HTR-8/SVneo (cell line): ENCODE results near the gene ENOSF1.
"Not testable (repeated sequence)": the region's sequence is repeated elsewhere in the genome, so short reads cannot be mapped to it uniquely, and the experiment has no call there.

ENCODE experiments used
- DNase-seq: peaks from one replicate; pipeline ENCODE4 v3.0.0; 2011; ENCODE audit warnings: low spot score, mixed read lengths; ENCODE audit not compliant: insufficient read length
- FAIRE-seq: peaks from 2 replicates; lab custom pipeline; 2011; peaks lifted over from hg19 to GRCh38; lab: Jason Lieb, UNC

ENOSF1 gene

DNA sequence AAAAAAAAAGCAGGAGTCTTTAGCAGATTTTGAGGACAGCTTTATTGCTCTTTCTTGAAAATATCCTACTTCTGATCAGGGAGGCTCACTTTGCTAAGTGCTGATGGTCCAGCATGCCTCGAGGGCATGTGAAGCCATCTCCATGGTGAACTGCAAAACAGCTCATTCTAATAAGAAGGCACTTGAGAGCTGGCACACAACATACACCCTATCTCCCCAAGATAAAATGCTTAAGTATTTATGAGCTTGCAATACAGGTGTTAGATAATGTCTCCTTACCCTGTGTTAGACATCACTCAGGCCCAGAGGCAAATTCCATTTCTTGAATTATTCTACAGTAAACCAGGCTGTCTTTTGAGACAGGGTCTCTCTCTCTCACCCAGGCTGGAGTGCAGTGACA lies 2.7 kb downstream of the ENOSF1 start:
- no peak for FAIRE-seq
- no peak for DNase-seq

GRCh38 chr18:708096-708495 lies 4.3 kb downstream of the ENOSF1 start:
- no peak for FAIRE-seq
- no peak for DNase-seq

DNA sequence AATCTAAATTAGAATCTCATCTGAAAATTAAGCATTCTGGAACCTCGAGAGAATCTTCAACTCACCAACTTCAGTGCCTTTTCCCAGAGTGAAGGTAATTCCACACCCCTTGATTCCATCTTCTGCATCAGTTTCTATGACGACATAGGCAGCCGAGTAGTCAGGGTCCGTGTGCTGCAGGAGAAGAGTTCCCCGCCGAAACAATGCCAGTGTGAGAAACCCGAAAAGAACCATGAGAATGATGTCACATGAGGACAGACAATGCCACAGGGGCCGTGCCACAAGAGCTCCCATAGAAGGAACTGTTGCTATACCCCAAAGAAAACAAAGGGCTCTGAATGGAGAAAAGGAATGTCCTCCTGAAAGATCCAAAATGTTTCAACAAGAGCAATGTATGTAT lies 6.0 kb downstream of the ENOSF1 start:
- FAIRE-seq (no peak), DNase-seq (no peak)

DNA sequence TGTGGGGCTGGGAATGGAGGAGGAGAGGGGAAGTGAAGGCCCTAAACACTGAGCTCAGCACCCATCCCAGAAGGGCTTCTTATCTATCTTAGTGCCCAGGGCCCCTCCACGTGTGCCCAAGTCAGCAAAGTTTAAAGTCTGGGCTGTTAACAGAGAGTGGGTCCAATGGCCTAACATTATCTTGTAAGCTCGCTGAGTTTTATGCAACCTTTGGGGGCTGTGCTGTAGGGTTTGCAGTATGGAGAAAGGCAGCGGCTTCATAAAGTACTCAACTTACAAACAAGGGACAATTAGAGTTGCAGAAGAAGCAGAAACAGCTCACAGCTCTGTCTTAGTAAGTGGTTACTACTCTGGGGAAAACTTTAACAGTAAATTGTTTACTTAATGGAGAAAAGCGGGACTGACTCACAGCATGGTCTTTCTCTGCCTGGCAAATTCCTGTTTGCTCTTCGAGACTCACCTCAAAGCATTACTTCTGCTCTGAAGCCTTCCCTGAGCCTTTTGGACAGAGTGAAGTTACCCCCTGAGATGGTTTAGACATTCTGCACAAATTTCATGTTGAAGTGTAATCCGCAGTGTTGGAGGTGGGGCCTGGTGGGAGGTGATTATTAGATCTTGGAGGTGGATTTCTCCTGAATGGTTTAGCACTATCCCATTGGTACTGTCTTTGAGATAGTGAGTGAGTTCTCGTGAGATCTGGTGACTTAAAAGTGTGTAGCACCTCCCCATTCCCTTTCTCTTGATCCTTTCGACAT lies 9.0 kb downstream of the ENOSF1 start:
- no peak for FAIRE-seq

DNA sequence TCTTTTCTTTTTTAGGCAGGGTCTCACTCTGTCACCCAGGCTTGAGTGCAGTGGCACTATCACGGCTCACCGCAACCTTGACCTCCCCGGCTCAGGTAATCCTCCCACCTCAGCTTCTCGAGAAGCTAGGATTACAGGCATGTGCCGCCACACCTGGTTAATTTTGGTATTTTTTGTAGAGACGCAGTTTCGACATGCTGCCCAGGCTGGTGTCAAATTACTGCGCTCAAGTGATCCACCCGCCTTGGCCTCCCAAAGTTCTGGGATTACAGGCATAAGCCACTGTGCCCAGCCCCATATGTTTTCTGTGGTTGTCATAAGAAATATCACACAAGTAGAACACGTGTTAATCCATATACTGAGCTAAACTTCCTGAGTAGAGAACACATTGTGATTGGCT lies 14.6 kb downstream of the ENOSF1 start:
- FAIRE-seq (no peak), DNase-seq (no peak)

More for the DNA sequence above, 9.0 kb downstream of the ENOSF1 start:
- DNase-seq, result no peak

- FAIRE-seq, result no peak
- no peak for DNase-seq
These were observed 15.4 kb downstream of the ENOSF1 start for GRCh38 chr18:697012-697411.

DNA sequence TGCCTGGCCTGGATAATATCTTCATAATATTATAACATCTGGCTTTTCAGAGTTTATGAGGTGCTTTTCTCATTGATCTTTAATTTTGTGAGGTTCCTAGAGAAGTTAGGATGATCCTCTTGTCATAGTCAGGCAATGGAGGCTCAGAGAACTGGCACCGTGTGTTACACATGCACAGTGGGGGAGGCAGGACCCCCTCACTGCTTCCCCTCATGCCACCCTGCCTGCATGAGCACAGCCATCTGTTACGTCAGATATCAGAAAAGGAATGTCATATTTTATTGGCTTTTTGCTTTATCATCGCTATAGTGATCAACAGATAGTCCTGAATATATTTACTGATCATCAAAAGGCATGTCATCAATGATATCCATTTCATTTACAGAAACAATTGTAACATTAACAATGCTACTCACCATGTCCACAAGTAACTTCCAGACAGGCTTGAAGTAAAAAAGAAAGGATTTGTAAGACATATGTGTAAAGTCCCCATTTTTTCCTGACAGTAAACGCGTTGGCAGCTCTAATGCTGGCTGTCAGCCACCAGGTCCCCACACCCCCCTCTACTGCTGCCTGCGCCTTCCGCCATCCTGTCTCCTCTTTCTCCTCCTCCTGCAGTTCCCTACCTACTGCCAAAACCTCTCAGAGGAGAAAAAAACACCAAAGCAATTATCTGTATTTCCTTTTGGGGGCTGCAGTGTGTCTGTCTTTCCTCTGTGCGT lies 18.8 kb downstream of the ENOSF1 start:
- DNase-seq (no peak), FAIRE-seq (no peak)

DNA sequence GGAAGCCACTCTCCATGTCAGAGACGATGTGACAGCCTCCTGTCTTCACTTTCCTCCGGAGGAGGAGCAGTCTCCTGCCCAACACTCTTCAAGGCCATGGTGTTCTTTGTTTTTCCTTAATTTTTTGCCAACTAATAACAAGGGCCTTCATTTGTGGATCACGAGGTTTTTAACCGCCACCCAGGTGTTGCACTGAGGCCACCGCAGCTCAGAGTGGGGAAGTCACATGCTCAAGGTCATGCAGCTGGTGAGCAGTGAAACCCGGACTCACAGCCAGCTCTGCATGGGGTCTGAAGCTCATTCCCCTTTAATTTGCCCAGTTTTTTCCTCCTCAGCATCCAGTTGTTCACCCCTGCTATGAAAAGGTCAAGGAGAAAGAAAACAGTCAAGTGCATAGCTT lies 19.6 kb downstream of the ENOSF1 start:
- no peak for FAIRE-seq
- DNase-seq, result no peak

DNA sequence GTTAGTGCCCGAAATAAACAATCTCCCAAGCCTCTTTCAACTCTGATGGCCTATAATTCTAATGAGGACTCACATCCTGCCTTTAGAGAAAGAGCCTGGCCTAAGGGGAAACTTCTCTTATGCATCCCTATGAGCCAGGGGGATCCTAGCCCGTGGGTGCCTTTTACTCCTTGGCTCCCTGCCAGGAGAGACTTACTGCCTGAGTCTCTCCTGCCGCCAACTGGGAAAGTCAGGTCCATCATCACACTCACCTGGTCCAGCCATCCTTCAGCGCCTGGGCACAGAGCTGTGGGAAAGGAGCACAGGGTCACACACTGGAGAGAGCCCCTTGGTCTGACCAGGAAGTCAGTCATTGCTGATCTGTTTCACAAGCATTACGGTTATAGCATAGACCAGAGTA lies 24.1 kb downstream of the ENOSF1 start:
- FAIRE-seq, result no peak
- DNase-seq, result no peak

GRCh38 chr18:686339-687111 lies 25.9 kb downstream of the ENOSF1 start:
- FAIRE-seq (no peak), DNase-seq (no peak)

DNA sequence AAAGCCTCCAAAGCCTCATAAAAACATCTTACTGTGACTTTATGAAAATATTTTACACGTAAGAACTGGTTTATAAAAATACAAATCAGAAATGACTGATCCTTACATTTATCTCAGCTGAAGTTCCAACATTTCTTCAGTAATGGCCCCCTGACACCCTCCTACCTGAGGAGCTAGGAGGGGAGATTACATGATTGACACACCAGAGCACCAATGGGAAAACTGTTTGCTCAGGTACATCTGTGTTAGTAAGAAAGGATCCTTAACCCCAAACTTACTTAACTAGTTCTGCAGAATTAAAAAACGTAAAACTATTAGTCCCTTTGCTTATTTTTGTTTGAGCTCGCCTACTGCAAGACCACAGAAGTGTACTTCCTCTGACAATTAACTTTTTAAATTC lies 27.0 kb downstream of the ENOSF1 start:
- DNase-seq (no peak), FAIRE-seq (no peak)

GRCh38 chr18:683531-683930 lies 28.9 kb downstream of the ENOSF1 start:
- DNase-seq (no peak), FAIRE-seq (no peak)

DNA sequence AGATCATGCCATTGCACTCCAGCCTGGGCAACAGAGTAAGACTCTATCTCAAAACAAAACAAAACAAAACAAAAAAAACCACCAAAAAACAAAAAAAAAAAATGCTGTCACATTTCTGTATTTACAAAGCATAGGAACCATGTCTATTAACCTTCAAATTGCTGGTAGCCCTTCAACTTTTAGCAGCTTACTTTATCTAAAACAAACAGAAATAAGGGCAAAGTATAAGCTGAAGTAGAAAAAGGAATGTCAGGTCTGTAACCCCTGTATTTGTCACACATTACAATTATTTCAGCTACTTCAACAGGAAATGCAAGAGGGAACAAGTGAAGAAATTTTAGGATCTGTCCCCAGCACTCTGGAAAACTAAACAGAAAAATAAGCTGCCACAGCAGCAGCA lies 29.6 kb downstream of the ENOSF1 start:
- no peak for FAIRE-seq
- no peak for DNase-seq

DNA sequence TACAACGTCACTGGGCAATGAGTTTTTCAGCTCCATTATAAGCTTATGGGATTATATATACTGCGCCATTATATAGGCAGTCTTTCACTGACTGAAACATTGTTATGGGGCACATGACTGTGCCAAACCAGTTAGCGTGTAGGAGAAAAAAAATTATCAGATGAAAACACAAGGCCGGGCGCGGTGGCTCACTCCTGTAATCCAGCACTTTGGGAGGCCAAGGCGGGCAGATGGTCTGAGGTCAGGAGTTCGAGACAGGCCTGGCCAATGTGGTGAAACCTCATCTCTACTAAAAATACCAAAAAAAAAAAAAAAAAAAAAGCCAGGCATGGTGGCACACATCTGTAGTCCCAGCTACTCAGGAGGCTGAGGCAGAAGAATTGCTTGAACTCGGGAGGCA lies 30.0 kb downstream of the ENOSF1 start:
- DNase-seq, FAIRE-seq: not testable (repeated sequence)

DNA sequence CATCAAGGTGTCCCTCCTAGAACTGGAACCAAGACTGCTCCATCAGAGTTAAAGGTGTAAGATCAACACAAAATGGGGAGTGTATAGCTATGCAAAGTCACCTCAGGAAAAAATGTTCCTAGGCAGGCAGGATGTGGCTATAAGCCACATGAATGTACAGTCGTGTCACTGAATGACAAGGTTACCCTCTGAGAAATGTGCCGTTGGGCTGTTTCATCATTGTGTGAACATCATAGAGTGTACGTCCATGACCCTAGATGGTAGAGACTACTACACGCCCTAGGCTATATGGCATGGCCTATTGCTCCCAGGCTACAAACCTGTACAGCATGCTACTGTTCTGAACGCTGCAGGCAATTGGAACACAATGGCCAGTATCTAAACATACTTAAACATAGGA lies 30.4 kb downstream of the ENOSF1 start:
- DNase-seq (no peak), FAIRE-seq (no peak)

- FAIRE-seq (no peak), DNase-seq (no peak)
These were observed 32.0 kb downstream of the ENOSF1 start for GRCh38 chr18:680392-680791.

GRCh38 chr18:679516-679915 lies 32.9 kb downstream of the ENOSF1 start:
- FAIRE-seq (no peak), DNase-seq (no peak)

- DNase-seq (no peak), FAIRE-seq (no peak)
These were observed 33.8 kb downstream of the ENOSF1 start for GRCh38 chr18:678482-679182.

GRCh38 chr18:677951-678381 lies 34.5 kb downstream of the ENOSF1 start:
- FAIRE-seq, result no peak
- no peak for DNase-seq

DNA sequence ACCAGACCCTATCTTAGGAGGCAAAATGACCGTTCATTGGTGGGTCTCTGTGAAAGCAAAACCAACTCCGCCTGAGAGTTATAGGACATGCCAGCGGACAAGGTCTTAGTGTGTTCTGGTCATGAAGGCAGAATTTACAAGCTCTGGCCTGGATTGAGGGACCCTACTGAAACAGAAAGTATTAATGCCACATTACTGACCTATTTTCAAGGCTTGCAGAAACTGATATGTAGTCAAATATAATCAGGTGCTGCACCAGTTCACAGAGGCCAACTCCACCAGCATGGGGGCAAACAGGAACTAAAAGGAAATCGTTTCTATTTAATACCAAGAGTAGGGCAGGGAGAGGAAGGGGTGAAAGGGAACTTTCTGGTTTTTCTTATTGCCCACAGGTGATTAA lies 35.3 kb downstream of the ENOSF1 start:
- FAIRE-seq, result no peak
- DNase-seq, result no peak
